OCI-LY7 (cell line): ENCODE results near the gene EVX1. TPM values are rescaled to one million over a fixed set of nuclear protein-coding genes. Genes with fewer than 3 reads are reported as not detected.

Experiments used
- BruUV-seq: library from RNA; stranded (reverse); fragments of 400-500 nt; replicated peaks from 2 replicates; lab custom pipeline; 2021; lab: Mats Ljungman, UMichigan
- CTCF ChIA-PET: fragments of 300-600 bp; sonication (Branson Sonifier 250); formaldehyde crosslinking; loops from one replicate; lab custom pipeline; 2022; ENCODE audit warnings: antibody characterized with exemption; ENCODE audit not compliant: unreplicated experiment; lab: Charles Lee
- POLR2A ChIA-PET: fragments of 300-600 bp; sonication (Branson Sonifier 250); formaldehyde crosslinking; loops from one replicate; lab custom pipeline; 2022; ENCODE audit warnings: antibody characterized with exemption; lab: Charles Lee
- DNase-seq: peaks from one replicate; pipeline ENCODE4 v3.0.0-alpha.2; 2015; ENCODE audit warnings: low spot score
- H2AFZ ChIP-seq: fragments of 200-600 bp; sonication (generic), shearing (Covaris generic); 2 replicates; pipeline ENCODE4 v1.6.1; 2014; ENCODE audit warnings: mild to moderate bottlenecking, antibody characterized with exemption, low read length, moderate library complexity
- H3K27ac ChIP-seq: fragments of 200-600 bp; sonication (generic); 2 replicates; pipeline ENCODE4 v1.5.1; 2014; ENCODE audit warnings: mixed run types, low read depth, mild to moderate bottlenecking, moderate library complexity, low read length, inconsistent platforms; ENCODE audit not compliant: poor library complexity, severe bottlenecking
- H3K36me3 ChIP-seq: fragments of 200-600 bp; sonication (generic); 2 replicates; pipeline ENCODE4 v1.6.1; 2014; ENCODE audit warnings: mild to moderate bottlenecking, antibody characterized with exemption, low read length, moderate library complexity, mixed read lengths; ENCODE audit not compliant: insufficient read depth
- H3K4me1 ChIP-seq: fragments of 200-600 bp; sonication (generic); 2 replicates; pipeline ENCODE4 v1.5.1; 2014; ENCODE audit warnings: mild to moderate bottlenecking, low read length; ENCODE audit not compliant: insufficient read depth, poor library complexity, severe bottlenecking
- H3K4me2 ChIP-seq: fragments of 200-600 bp; sonication (generic); 2 replicates; pipeline ENCODE4 v1.6.1; 2014; ENCODE audit warnings: mild to moderate bottlenecking, low read length
- H3K4me3 ChIP-seq: fragments of 200-600 bp; sonication (generic); 2 replicates; pipeline ENCODE4 v1.5.1; 2014; ENCODE audit warnings: mild to moderate bottlenecking, low read depth, low read length; ENCODE audit not compliant: poor library complexity, severe bottlenecking
- H3K79me2 ChIP-seq: fragments of 200-600 bp; sonication (generic); 2 replicates; pipeline ENCODE4 v1.6.1; 2016; ENCODE audit warnings: low read depth, mild to moderate bottlenecking, low read length, moderate library complexity, mixed read lengths; ENCODE audit not compliant: insufficient read depth
- H3K9me2 ChIP-seq: fragments of 200-600 bp; sonication (generic); 2 replicates; pipeline ENCODE4 v1.6.1; 2016; ENCODE audit warnings: mild to moderate bottlenecking, low read length, mixed read lengths; ENCODE audit not compliant: insufficient read depth
- H3K9me3 ChIP-seq: fragments of 200-600 bp; sonication (generic); 2 replicates; pipeline ENCODE4 v1.6.1; 2014; ENCODE audit warnings: mild to moderate bottlenecking, mixed run types, low read length, mixed read lengths
- H4K20me1 ChIP-seq: fragments of 200-600 bp; sonication (generic); 2 replicates; pipeline ENCODE4 v1.6.1; 2014; ENCODE audit warnings: mild to moderate bottlenecking, antibody characterized with exemption, low read length, moderate library complexity, mixed read lengths; ENCODE audit not compliant: insufficient read depth
- EZH2phosphoT487 ChIP-seq: fragments of 200-600 bp; sonication (generic); IDR thresholded peaks from 2 replicates; pipeline ENCODE4 v1.6.1; 2018; ENCODE audit warnings: low read depth, borderline replicate concordance, mild to moderate bottlenecking, mixed run types, antibody characterized with exemption, low read length, moderate library complexity, mixed read lengths
- intact Hi-C: fragments of 100-400 bp; cut with micrococcal nuclease; formaldehyde crosslinking; loops from one replicate; pipeline ENCODE4 v1.10.0; 2022; ENCODE audit not compliant: unreplicated experiment
- total RNA-seq, 2 experiments: library from RNA; depleted of rRNA in 1 of 2; stranded (reverse); fragments of >200 nt in 1 of 2; shearing (Covaris generic) in 1 of 2; gene quantifications; 2 replicates each; pipeline ENCODE4 v1.2.3, GENCODE V29; 2014 to 2022
- TF ChIP-seq, protein P1 (sequence below): fragments of 200-600 bp; sonication (generic); conservative IDR thresholded peaks from 2 replicates; pipeline ENCODE4 v1.5.1; 2014; ENCODE audit warnings: mild to moderate bottlenecking, antibody characterized with exemption, low read length, moderate library complexity, mixed read lengths

The EVX1 gene
- total RNA-seq, 2 experiments from 2014 or later: not detected

DNA sequence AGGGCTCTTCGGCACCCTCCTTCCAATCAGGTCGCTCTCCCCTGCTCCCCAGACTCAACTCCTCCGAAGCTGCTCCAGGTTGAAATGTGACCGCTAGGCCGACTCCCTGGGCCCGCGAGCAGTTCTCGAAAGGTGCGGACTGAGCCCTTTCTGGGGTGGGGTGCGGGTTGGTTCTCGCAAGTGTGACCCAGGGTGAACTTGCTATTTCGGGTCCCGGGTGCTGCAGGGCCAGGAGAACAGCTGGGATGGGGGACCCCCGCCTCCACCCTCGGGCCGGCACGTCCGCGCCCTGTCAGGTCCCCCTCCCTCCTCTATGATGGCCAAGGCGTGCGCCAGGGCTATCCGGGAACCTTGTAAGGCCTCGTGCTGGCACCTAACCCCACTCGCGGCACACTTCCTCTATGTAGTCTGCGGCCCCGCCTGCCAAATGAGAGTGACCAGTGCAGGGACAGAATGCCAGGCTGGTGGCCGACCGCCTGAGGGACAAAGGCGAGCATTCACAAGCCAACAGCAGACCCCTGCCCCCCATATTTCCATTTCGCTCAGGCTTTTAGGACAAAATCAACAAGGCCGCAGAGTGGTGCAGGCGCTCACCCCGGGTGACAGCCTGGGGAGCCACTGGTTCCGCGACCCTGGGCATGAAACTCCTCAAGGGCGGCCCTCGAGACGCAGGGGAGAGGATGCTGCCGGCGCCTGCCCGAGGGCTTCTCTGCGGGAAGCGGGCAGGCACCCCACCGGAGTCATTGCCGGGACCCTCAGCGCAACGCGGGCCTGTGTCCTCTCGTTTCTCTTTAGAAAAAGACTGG lies 29.0 kb upstream of the EVX1 start:
- H2AFZ ChIP-seq: no peak overlapping the region
- no peaks in the 10 kb centered on the region for H3K4me1 ChIP-seq
- CTCF ChIA-PET: no interaction called here
- no peaks in the 10 kb centered on the region for H3K9me3 ChIP-seq
- BruUV-seq: no TSS peak
- no peaks in the 10 kb centered on the region for H4K20me1 ChIP-seq
- intact Hi-C loops: no loop called here
- no peaks in the 10 kb centered on the region for H3K9me2 ChIP-seq
- H3K27ac ChIP-seq: no peak overlapping the region
- no peak overlapping the region for H3K4me2 ChIP-seq
- no peak overlapping the region for H3K4me3 ChIP-seq
- no peak for TF ChIP-seq EZH2phosphoT487
- TF ChIP-seq, protein P1, sequence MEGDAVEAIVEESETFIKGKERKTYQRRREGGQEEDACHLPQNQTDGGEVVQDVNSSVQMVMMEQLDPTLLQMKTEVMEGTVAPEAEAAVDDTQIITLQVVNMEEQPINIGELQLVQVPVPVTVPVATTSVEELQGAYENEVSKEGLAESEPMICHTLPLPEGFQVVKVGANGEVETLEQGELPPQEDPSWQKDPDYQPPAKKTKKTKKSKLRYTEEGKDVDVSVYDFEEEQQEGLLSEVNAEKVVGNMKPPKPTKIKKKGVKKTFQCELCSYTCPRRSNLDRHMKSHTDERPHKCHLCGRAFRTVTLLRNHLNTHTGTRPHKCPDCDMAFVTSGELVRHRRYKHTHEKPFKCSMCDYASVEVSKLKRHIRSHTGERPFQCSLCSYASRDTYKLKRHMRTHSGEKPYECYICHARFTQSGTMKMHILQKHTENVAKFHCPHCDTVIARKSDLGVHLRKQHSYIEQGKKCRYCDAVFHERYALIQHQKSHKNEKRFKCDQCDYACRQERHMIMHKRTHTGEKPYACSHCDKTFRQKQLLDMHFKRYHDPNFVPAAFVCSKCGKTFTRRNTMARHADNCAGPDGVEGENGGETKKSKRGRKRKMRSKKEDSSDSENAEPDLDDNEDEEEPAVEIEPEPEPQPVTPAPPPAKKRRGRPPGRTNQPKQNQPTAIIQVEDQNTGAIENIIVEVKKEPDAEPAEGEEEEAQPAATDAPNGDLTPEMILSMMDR: no peak
- H3K36me3 ChIP-seq: no peaks in the 10 kb centered on the region
- DNase-seq: no peak
- POLR2A ChIA-PET: no interaction called here
- H3K79me2 ChIP-seq: no peaks in the 10 kb centered on the region

DNA sequence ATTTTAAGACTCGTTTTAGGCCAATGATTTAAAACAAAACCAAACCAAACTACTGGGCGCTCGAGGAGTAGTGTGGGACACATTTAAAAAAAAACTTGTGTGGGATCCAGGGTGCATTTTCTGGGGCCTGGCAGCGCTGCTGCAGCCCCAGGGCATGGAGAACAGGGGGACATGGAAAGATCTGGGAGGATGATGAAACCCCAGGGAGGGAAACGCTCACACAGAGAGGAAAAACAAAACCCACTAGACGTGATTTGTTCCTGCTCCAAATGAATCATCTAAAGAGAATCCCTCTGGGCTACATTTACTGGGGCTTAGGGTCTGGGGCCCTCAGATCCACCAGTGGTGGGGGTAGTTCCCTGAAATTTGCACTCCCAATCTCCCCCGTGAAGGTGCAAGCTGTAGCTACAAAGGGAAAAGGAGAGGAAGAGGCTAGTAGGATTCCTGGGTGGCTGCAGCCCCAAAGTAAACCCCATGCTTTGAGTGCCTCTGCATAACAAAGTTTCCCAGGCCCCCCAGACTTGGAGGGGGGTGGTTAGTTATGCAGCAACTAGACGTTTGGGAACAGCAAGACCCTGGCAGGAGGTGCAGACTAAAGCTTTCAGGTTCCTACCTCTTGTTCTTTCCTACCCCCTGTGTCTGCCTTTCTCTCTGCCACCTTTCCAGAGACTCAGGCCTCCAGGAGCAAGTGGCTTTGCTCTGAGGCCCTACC lies 28.2 kb upstream of the EVX1 start:
- intact Hi-C loops: no loop called here
- Histone ChIP-seq H3K4me2 (no peak overlapping the region), H3K4me1 (no peaks in the 10 kb centered on the region), H3K36me3 (no peaks in the 10 kb centered on the region), H3K27ac (no peak overlapping the region), H4K20me1 (no peaks in the 10 kb centered on the region), H2AFZ (no peak overlapping the region), H3K4me3 (no peak overlapping the region), H3K79me2 (no peaks in the 10 kb centered on the region), H3K9me3 (no peaks in the 10 kb centered on the region), H3K9me2 (no peaks in the 10 kb centered on the region)
- no peak for DNase-seq
- POLR2A ChIA-PET: no interaction called here
- CTCF ChIA-PET: no interaction called here
- TF ChIP-seq EZH2phosphoT487: no peak
- TF ChIP-seq, protein P1: no peak
- BruUV-seq: no TSS peak

DNA sequence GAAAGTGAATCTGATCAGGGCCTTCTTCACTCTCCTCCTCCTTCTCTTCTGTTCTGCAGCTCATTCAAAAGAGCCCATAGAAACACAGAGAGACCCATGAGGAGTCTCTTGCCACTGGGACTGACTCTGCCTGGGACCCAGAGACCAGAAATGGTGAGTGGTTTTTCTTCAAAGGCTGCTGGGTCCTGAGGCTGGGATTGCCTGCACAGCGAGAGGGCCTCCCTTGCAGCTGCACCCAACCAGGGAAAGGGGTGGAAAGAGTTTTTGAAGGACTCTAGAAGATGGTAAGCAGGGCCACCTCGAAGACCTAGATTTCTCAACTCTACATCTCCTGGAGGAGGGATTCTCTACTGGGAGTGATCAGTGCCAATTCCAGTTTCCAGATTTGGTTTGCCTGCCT lies 27.2 kb upstream of the EVX1 start:
- H4K20me1 ChIP-seq: no peaks in the 10 kb centered on the region
- no peak for DNase-seq
- no peak overlapping the region for H3K4me3 ChIP-seq
- H3K9me3 ChIP-seq: no peaks in the 10 kb centered on the region
- no peak overlapping the region for H2AFZ ChIP-seq
- H3K36me3 ChIP-seq: no peaks in the 10 kb centered on the region
- no peaks in the 10 kb centered on the region for H3K4me1 ChIP-seq
- BruUV-seq: no TSS peak
- intact Hi-C loops: no loop called here
- ChIA-PET CTCF (no interaction called here), POLR2A (no interaction called here)
- H3K9me2 ChIP-seq: no peaks in the 10 kb centered on the region
- no peak overlapping the region for H3K27ac ChIP-seq
- H3K79me2 ChIP-seq: no peaks in the 10 kb centered on the region
- no peak overlapping the region for H3K4me2 ChIP-seq
- TF ChIP-seq, protein P1: no peak
- no peak for TF ChIP-seq EZH2phosphoT487
